Activated T-cell treated with anti-CD3 and anti-CD28 coated beads for 4 hours (primary cell): Measurements from ENCODE around the gene SCUBE1.

ENCODE experiments used
- DNase-seq: peaks from one replicate; pipeline ENCODE4 v3.0.0-alpha.2; 2020

SCUBE1 gene

GRCh38 chr22:43275545-43276317 lies 67.4 kb downstream of the SCUBE1 start:
- no peak for DNase-seq

- no peak for DNase-seq
These were observed 68.5 kb downstream of the SCUBE1 start for GRCh38 chr22:43274595-43275240.

DNA sequence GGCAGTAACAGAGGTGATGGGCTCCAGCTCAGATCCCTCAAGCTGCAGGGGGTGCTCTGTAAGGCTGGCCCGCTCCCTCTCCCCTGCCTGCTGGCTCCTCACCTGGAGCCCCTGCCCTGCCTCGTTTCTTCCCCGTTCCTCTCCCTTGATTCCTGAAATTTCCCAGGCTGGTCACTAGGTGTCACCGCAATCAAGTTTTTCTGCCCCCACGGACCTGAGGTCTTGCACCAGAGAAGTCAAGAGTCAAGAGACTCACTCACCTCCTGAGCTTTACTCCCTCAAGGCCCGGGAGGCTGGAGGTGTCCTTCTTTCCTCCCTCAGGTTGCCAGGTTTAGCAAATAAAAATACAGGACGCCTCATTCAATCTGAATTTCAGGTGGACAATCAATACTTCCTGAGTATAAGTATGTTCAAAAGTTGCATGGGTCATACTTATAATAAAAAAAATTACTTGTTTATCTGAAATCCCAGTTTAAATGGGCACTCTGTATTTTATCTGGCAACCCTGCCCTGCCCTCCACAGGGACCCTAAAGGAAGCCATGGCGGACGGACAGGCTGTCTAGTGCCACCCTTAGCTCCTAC lies 69.2 kb downstream of the SCUBE1 start:
- peak; percentile 5 for DNase-seq

- no peak for DNase-seq
These were observed 70.3 kb downstream of the SCUBE1 start for GRCh38 chr22:43272869-43273318.

DNA sequence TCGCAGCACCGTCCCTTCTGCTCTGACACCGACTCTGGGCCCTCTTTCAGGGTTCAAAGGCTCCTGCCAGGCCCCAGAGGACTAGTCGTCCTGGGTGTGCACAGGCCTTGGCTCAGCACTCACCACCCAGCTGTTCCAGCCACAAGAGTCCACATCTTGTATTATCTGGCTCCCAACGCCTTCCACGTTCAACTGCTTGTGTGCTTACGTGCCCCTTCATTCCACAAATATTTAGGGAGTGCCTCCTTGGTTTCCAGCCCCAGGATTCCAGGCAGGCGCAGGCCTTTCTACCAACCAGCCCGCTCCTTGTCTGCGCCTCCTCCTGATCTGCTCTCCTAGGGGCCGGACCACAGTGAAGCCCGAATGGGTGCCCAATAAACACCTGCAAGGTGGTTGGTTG lies 70.9 kb downstream of the SCUBE1 start:
- DNase-seq, result no peak

DNA sequence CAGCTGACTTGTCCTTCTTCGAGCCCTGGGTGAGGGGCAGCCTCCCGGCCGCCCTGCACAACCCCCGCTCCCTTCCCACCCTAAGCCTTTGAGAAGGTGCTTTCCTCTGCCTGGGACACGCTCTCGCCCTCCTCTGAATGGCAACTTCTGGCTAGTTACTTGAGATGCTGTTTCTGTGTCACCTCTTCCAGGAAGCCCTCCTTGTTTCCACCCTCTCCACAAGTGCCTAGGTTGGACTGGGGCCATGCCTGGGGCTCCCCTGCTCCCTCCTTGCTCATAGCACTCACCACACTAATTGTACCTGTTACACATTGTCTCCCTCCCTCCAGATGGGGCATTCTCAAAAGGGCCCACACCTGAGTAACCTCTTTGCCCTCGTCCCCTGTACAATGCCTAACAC lies 72.2 kb downstream of the SCUBE1 start:
- DNase-seq, result no peak

GRCh38 chr22:43270314-43270908 lies 72.8 kb downstream of the SCUBE1 start:
- DNase-seq, result no peak

DNA sequence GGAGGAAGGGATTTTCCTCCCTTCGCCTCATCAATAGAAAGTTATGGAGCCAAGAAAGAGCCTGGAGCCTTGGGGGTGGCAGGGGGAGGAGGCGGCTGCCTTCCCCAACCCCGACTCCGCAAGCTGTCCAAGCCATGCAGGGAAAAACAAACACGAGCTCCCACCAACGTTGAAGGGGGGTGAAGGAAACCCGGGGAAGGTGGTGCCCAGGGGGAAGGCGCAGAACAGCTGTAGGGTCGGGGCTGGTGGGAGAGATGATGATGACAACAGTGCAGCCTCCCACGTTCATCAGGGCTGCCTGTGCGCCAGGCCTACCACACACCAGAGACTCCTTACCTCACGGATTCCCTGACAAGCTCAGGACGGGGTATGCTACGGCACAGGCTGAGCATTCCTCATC lies 73.5 kb downstream of the SCUBE1 start:
- no peak for DNase-seq

DNA sequence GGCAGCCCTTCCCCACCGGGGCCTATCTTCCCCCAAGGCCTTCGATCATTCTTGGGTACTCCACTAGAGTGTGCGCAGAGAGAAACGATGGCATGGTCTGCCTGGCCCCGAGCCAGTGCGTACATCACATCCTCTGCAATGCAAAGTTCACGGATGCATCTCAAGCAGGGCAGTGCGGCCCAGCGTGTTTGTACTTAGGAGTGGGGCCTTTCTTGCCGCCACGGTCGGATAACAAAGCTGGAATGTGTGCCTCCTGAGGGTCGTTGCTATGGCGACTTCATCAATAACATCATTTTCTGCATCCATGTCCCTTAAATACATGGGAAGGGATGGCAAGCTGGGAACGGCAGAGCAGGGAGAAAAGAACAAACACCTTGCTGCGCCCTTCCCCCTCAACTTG lies 73.9 kb downstream of the SCUBE1 start:
- no peak for DNase-seq

DNA sequence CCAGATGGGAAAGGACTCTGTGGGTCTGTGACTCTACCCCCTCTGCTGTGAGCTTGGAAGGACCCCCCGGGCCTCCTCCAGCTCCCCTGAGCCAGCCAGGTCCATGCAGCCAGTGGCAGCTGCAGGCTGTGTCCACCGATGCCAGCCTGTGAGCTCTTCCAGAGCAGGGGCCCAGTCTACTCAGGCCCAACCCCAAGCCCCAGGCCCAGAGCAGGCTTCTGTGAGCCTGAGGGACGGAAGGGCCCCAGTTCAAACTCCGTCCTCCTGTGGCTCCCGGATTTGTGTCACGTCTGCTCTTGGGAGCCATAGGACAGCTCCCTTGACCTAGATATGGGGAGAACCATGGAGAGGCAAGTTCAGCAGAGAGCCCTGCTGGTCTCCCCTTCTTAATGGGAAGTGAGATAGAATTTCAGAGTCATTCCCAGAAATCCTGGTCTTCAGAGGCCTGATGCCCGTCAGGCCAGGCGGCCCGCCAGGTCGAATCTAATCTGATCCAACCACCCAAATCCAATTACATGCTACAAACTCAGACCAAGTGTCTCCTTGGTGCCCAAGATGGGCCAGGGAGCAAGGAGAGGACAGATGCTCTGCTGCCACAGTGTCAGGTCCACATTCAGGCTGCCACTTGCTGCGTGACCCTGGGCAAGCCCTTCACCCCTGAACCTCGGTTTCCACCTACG lies 75.1 kb downstream of the SCUBE1 start:
- DNase-seq, result no peak

- no peak for DNase-seq
These were observed 75.7 kb downstream of the SCUBE1 start for GRCh38 chr22:43267332-43267980.

DNA sequence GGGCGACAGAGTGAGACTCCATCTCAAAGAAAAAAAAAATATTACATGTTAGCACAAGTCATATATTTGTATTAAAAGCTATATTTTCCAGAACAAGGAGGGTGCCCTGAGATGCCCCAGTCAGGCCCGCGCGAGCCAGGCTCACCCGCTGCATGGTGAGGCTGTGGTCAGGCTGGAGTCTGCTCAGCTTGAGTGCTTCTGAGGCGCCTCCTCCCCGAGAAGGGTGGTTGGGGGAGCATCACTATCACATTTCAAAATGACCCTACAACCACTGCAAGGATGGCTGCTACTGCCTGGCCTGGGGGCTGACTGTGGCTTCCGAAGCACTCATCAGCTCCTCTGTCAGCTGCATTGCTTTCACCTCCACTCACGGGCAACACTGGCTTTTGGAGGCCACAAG lies 77.1 kb downstream of the SCUBE1 start:
- no peak for DNase-seq

DNA sequence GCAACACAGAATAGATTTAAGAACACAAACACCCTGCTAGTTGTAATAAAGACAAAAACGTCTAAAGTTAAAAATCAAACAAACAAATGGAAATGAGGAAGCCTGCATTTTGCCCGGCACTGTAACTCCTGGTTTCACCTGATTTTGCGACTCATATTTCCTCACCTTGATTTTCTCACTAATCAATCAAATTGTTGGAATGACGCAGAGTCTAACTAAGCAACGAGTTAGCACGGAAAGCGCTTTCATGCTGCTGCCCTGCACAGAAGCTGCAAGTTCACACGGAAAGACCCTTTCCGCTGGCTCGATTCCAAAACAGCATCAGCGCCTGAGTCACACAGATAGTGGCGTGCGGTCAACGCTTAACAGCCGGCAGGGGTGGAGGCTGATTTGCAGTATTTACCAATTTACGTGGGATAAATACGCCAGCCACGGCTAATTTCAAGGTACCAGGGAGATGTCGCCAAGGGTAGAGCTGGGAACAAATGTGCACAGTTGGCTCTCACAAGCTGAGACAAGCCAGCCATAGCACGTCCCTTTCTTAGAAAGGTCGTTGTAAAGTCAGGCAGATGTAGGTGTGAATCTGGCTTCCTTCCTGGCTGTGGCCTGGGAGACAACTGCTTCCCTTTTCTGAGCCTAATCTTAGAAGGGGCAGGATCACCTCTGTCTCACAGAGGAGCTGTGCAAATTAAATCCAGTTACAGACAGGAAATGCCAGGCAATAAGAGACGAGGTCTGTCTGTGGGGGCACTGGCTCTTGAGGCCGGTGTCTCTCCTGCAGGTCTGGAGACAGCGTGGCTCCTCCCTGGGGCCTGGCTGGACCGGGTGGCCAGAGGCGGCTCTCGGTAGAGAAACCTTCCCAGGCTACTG lies 79.3 kb downstream of the SCUBE1 start:
- peak; percentile 74 for DNase-seq

DNA sequence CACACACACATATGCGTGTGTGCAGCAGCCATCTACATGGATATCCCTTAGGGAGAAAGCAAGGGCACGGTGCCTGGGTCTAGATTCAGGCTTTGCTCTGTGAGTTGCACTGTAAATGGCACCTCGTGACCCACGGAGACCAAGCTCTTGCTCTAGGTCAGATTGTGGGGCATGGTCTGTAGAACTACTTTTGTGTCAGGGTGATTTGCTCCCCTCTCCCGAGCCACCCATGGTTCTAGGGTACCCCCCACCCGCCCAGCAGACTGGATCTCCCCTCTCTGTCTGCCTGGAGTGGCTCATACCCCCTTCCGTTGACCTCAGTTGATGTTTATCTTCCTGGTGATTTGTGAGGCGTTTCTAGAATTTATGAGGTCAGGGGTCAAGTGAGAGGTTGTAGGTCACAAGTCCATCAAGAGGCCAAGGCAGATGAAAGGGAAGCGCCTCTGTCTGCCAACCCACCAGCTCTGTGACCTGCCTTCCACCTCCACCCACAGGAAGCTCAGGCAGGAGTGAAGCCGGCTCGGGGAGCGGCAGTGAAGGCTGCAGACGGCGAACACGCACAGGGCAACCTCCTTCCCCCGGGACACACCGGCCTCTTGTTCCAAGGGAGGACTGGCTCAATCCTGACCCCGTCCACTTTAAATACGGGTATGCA lies 80.1 kb downstream of the SCUBE1 start:
- DNase-seq, result no peak

- DNase-seq, result no peak
These were observed 82.6 kb downstream of the SCUBE1 start for GRCh38 chr22:43260331-43261231.

- no peak for DNase-seq
These were observed 85.2 kb downstream of the SCUBE1 start for GRCh38 chr22:43257961-43258360.

DNA sequence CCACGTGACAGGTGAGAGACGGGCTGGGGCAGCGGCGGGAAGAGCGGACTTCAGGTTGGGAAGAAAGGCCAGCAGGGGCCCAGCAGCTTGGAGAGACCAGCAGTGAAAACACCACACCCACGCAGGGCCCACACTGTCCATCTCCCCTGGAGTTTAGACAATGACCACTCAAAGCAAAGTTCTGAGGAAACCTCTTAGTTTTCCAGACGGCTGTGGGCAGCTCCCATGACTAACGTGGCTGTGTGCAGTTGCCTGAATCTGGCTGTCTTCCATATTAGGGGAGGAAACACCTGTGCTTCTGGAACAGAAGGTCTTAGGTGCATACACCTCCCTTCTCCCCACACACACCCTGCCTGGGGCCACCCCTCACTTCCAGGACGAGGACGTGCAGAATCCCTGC lies 85.6 kb downstream of the SCUBE1 start:
- DNase-seq, result no peak

GRCh38 chr22:43256976-43257545 lies 86.1 kb downstream of the SCUBE1 start:
- no peak for DNase-seq

DNA sequence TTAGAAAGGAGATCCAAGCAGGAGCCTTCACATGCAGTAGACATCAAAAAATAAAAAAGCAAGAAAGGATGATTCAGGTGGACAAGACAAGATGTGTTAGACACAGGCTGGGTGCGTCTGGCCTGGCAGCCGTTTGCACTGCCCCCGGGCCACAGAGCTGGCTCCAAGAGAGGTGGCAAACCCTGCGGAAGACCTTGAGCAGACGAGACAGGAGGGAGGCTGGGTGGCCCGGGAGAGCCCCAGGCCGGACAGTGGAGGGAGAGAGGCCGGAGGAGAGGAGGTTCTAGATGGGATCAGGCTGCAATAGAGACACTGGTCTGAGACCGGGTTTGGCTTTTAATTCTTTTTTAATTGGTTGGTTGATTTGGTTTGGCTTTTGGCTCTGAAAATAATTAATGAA lies 86.6 kb downstream of the SCUBE1 start:
- no peak for DNase-seq

GRCh38 chr22:43255299-43255698 lies 87.9 kb downstream of the SCUBE1 start:
- no peak for DNase-seq
